Activated naive CD8-positive, alpha-beta T cell treated with anti-CD3 and anti-CD28 coated beads for 36 hours (primary cell): ENCODE measurements around the gene ZNF85. TPM values are rescaled to one million over a fixed set of nuclear protein-coding genes. Genes with fewer than 3 reads are reported as not detected.

ENCODE experiments used
- total RNA-seq, 2 experiments: library from RNA; stranded (reverse); gene quantifications; one replicate each; pipeline ENCODE4 v1.2.3, GENCODE V29; 2021

ZNF85 gene
- total RNA-seq, 2 experiments from 2014 or later, result 19.7 to 20.6 TPM

Other genes starting within 250 kb of the ZNF85 start
- gene ZNF66, start 146.9 kb upstream of the ZNF85 start, total RNA-seq, result 1 to 10 TPM; 7.1 to 7.9 TPM
- gene ZNF430, start 97.4 kb downstream of the ZNF85 start, total RNA-seq, result 10 to 100 TPM; 18.7 to 21.2 TPM
- 10 to 100 TPM; 18.8 to 20.5 TPM for gene ZNF714, start 159.0 kb downstream of the ZNF85 start, total RNA-seq
- 10 to 100 TPM; 16.0 to 20.2 TPM for gene ZNF431, start 218.8 kb downstream of the ZNF85 start, total RNA-seq